GM12892 (cell line): ENCODE data around the gene ACSS1.

Experiments used
- DNase-seq: peaks from one replicate; pipeline ENCODE4 v3.0.0; 2011; ENCODE audit not compliant: insufficient read length
- FAIRE-seq: peaks from 2 replicates; lab custom pipeline; 2011; peaks lifted over from hg19 to GRCh38; lab: Jason Lieb, UNC
- POLR2A ChIP-seq: IDR thresholded peaks from 2 replicates; pipeline ENCODE4 v1.6.1; 2011; ENCODE audit warnings: low read depth, low read length, control low read depth
- POLR2AphosphoS5 ChIP-seq: IDR thresholded peaks from 2 replicates; pipeline ENCODE4 v1.6.1; 2011; ENCODE audit warnings: low read depth, low read length, control low read depth
- TAF1 ChIP-seq: IDR thresholded peaks from 2 replicates; pipeline ENCODE4 v1.6.1; 2011; ENCODE audit warnings: low read depth, mild to moderate bottlenecking, control low read depth, low read length, borderline replicate concordance

Gene ACSS1

GRCh38 chr20:24959591-24960301 is 98.2 kb downstream of the ACSS1 start:
- TF ChIP-seq POLR2A, result no peak
- TF ChIP-seq TAF1, result no peak
- no peak for TF ChIP-seq POLR2AphosphoS5
- DNase-seq (no peak), FAIRE-seq (no peak)

- DNase-seq (no peak), FAIRE-seq (no peak)
- TF ChIP-seq POLR2A (no peak), TAF1 (no peak), POLR2AphosphoS5 (no peak)
These were observed 99.2 kb downstream of the ACSS1 start for GRCh38 chr20:24958506-24959385.

DNA sequence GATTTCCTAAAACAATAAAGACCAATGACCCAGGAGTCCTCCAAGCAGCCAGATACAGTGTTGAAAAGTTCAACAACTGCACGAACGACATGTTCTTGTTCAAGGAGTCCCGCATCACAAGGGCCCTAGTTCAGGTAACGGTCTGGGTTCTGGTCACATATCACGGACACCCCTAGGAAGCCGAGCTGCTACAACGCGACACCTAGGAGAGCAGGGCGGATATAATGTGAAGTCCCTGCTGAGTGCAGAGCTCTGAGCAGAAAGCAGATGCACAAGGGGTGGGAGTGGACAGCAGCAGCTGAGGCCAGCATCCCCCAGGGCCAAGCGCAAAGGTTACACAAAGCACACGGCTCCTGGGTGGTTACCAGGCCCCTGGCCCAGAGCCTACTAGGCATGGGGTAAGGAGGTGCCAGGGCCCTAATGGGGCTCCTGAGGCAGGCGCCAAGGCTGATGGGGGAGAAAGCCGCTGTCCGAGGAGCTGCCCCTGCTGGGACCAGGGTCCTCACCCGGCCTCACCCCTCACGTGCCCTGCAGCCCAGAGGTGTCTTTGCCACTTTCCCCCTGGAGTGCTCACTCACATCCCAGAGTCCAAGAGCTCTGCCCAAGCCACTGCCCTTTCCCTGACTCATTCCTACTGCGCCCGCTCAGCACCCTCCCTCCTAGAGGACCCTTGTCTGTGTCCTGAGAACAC is 100.5 kb downstream of the ACSS1 start:
- TF ChIP-seq POLR2A (no peak), TAF1 (no peak), POLR2AphosphoS5 (no peak)
- FAIRE-seq, result no peak
- DNase-seq, result no peak
